Measurements from ENCODE around the gene PRKRA.

- TF ChIP-seq CTCF (IDR thresholded peaks at IDR 0.05): no peak
- TF ChIP-seq POLR2AphosphoS5 (IDR thresholded peaks at IDR 0.05): no peak
- no peak for TF ChIP-seq POLR2A (IDR thresholded peaks at IDR 0.05)
Measured at GRCh38 chr2:178394859-178395258, 56.1 kb downstream of the PRKRA start.
